Measurements from ENCODE around the gene CAMTA1.

CAMTA1 gene

GRCh38 chr1:7555391-7556185 lies 770.3 kb downstream of the CAMTA1 start:
- DNase-seq: no peak

GRCh38 chr1:7557301-7557891 lies 772.1 kb downstream of the CAMTA1 start:
- no peak for DNase-seq

GRCh38 chr1:7558041-7558461 lies 772.8 kb downstream of the CAMTA1 start:
- no peak for DNase-seq

DNA sequence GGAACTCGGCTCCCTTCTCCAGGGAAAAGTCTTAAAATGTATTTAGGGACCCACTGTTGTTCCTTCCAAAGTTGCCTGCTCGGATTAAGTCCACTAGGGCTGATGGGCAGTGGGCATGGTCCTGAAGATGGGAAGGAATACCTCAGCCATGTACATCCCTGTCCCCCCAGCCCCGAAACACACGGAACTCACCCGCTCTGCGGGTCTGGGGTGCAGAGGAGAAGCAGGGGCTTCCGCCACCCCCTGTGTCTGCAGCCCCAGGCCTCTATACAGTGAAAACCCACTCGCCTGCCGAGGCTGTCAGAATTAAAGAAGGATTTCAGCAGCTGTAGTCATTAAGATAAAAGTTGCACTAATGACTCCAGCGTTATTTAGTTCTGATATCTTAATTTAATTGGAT lies 773.2 kb downstream of the CAMTA1 start:
- DNase-seq: no peak

DNA sequence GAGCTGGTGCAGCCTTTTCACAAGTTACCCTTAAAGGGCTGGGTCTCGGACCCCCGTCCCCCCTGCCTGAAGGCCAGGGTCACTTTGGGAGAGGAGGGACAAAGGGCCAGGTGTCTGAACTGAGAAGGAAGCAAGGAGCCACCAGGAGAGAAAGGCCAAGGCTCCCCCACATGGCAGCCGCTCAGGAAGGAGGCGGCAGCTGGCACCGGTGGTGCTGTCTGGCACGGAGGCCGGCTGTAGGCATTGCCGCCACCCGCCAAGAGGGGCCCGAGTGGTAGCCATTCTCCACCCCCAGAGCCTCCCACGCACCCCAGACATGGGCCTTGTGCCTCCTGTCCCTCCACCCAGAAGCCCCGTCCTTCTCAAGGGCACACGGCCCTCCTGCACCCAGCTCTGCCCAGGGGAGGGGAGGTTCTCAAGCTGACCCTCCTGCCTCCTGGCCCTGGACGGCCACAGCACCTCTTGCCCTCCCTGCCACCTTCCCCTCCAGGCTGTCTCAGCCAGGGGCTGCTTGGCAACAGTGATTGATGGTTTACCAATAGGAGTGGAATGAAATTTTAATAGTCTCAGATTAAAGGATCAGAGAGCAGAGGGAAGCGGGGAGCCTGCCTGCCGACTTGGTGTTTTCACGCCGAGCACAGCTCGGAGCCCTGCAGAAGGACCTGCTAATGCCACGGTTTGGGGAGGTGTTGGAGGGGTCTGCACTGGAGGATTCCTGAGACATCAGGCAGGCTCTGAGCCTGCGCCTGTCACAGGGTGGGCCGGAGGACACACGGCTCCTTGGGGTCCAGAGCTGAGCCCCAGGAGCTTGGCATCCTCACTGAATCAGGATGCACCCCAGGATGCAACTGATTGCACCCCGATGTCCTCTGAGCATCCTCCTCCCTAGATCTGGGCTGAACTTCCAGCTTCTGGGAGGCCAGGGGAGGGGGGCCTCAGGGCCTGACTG lies 773.9 kb downstream of the CAMTA1 start:
- no peak for DNase-seq

- DNase-seq: no peak
Observed at GRCh38 chr1:7560128-7560527, 774.9 kb downstream of the CAMTA1 start.

- DNase-seq: no peak
Observed at GRCh38 chr1:7560601-7561181, 775.4 kb downstream of the CAMTA1 start.

- DNase-seq: no peak
Observed at GRCh38 chr1:7561331-7561921, 776.2 kb downstream of the CAMTA1 start.

DNA sequence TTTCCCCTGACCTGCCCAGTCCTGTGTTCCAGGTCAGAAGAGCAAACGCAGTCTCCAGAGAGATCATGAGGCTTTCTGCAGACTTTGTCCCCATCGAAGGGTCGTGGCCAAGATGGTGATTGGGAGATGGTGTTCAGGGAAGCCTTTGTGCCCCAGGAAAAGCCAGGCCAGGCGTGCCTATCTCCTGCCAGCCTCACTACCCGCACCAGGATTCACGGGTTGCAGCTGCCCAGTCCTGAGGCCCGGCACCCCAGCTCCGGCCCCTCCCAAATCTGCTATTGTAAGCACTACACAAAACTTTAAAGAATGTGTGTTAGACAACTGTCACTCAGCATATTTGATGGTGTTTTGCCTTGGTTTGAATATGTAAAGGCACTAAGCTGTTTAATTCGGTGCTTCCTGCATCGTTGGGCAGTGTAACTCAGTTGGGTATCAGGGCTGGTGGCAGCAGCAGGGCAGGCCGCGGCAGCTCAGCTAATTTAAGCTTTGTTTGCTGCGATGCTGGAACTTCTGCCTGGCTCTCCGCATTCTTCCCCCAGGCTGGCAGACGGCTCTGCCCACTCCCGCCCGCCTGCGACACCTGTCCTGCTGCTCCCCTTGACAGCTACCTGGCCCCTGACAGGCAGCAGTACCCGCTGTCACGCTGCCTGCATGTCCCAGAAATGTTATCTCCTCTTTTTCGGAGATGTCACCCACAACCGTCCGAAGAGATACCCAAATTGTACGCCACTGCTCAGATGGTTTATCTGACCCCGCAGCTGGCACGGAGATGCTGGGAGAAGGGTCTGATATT lies 776.9 kb downstream of the CAMTA1 start:
- no peak for DNase-seq

DNA sequence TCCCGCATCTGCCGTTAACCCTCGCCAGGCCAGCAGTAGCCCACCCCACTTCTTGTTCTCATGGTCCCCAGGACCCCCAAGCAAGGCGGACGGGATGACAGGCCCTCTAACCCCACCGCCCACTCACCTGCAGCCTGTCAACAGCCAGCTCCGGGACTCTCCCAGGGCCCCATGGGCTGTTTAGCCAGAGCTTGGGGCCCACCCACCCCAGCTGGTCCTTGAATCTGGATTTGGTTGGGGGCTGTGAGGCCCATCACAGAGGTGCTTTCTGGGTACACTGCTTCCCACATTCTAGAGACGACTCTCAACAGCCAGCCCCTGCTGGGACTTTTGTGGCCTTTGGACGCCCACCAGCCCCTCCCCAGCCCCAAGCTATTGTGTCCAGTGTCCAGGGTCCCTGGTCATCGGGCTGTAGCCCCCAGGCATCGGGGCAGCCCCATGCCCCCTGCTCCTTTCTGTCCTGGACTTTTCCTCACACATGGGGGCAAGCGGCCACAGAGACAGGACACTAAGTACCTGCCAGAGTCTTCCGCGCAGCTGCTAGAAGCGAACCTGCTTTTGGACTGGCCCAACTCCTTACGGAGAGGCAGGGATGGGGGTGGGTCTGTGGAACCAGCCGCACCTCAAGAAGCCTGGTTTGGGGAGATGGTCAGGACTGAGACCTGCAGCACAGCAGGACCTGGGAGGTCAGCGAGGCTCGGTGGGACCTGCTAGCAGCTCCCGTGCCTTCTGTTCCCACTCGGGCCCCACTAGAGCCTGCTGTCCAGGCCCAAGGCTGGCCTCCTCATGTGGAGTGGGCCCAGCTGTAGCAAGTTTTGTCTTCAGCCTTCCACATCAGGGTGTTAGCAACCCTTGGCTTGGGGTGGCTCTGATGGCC lies 777.7 kb downstream of the CAMTA1 start:
- no peak for DNase-seq

DNA sequence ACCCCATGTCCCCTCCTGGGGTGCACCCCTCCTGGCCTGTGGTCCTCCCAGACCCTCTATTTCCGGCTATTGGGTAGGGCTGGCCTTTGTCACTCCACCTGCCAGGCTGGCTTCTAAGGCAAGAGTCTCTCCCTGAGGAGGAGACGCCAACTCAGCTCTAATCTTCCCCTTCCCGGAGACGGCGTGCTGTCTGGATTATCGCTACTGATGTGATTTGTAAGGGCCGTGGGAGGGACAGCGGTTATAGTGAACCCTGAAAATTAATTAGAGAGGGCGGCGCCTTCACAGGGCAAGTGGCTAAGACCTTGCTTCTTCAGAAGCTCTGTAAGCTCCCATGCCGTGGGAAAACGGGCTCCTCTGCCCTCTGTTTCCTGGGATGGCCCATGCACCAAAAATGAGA lies 778.9 kb downstream of the CAMTA1 start:
- DNase-seq: no peak

DNA sequence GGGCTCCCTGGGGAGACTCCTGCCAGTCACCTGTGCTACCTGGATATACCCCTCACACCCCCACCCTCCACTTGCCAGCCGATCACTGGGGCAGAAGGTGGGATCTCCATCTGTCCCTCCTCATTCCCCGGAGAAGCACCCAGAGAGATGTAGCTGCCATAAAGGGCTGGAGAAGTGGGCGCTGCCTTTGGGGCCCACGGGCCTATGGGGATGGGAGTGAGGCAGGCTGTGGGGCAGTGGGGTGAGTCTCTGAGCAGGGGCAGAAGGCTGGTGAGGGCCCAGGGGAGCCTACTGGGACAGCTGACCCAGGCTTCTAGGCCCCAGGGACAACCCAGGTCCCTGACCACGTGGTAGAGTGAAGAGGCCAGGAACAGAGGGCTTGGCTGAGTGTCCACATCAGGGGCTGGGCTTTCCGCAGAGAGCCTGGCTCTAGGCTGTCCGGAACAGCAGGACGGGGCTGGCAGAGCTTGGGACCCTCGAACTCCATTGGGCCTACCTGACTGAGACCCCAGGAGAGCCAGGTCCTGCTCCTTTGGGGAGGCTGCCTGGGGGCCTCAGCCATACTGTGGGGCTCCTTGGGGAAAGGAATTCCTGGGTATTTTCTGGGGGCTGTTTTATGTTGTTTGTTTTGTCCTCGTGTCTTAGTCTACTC lies 780.0 kb downstream of the CAMTA1 start:
- DNase-seq: no peak

DNA sequence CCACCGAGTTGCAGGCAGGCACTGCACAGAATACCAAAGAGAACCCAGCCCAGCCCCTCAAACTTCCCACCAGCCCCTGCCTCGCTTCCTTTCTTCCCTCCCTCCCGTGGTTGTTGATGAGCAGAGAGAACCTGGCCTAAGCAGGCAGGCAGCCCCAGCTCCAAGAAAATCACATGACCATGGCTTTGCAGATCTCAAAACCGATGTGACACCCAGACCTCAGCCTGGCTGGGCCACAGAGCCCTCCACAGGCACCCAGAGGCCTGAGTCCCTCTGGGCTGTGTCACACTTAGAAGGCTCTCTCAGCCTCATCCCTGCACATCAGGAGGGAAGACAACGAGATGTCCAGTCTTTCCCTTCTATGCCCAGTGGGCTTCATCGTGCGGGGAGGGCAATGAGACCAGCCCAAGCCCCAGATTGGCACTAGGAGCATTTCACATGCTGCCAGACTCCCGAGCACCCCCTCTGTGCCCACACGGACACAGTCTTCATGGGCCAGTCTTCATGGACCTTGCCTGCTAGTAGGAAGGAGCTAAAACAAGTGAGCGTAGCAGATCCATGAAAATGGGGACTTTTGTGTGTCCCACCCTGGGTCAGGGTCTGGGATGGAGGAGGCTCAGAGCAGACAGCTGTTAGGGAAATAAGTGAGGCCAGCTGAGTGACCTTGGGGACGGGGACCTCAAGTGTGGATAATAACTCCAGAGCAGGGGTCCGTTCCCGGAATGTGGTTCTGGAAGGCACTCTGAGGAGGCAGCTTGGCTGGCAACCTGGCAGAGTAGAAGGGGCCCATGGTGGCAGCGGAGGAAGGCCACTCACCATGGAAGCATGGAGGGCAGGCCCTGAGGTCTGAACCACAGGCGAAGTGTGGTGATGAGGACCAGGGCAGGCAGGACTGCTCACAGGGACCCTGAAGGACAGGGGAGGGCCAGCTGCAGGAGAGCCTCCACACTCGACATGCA lies 781.4 kb downstream of the CAMTA1 start:
- no peak for DNase-seq

DNA sequence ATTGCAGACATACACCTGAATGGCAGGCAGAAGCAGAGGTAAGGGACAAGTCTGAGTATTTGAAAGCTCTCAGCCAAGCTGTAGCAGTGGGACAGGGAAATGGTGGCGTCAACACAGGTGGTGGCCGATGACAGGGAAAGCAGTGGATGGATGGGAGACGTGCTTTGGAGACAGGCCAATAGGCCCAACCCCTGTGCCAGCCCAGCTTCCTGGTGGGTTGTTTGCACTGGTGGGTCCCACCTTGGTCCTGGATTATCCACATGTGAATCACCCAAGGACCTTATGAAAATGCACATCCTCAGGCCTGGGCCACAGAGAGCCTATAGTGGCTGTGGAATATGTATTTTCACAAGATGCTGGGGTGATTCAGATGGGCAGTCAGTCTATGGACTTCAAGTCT lies 782.1 kb downstream of the CAMTA1 start:
- DNase-seq: no peak

GRCh38 chr1:7568053-7568452 lies 782.8 kb downstream of the CAMTA1 start:
- DNase-seq: no peak

- DNase-seq: no peak
Observed at GRCh38 chr1:7568901-7569524, 783.8 kb downstream of the CAMTA1 start.

- no peak for DNase-seq
Observed at GRCh38 chr1:7570311-7570710, 785.1 kb downstream of the CAMTA1 start.

DNA sequence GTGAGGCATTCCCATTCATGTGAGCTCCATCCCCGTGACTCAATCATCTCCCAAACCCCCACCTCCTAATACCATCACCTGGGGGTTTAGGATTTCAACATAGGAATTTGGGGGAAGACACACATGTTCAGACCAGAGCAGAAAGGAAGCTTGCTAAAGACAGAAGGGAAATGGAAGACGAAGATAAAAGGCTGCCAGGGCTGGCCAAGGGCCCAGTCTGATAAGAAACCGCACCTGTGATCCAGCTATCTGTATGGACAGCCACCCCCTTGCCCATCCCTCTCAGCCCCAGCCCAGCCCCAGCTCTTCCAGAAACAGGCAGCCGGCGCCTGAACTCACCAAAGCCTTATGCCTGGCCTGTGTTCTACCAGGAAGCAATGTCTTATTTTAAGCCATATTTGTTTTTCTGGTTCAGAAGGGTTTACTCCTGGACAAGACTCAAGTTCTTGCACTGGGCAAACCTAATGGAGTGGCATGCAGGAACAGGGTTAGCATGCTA lies 787.4 kb downstream of the CAMTA1 start:
- DNase-seq: no peak
